T47D (cell line): ENCODE data around the gene GRSF1.

Source experiments
- DNase-seq, 2 experiments: peaks; one replicate each; pipeline versions ENCODE4 v3.0.0 to v3.0.0-alpha.2; 2011 to 2012; ENCODE audit warnings: low read depth in 1 of 2, low spot score in 1 of 2
- JUND ChIP-seq: IDR thresholded peaks from 2 replicates; pipeline ENCODE4 v1.6.1; 2012; ENCODE audit warnings: low read depth
- in situ Hi-C: cut with HindIII; loops from 2 replicates; pipeline ENCODE4 v1.10.0; 2016; ENCODE audit warnings: low sequenced_read_pairs, low pct_unique_long_range_greater_than_20kb

Gene GRSF1, protein sequence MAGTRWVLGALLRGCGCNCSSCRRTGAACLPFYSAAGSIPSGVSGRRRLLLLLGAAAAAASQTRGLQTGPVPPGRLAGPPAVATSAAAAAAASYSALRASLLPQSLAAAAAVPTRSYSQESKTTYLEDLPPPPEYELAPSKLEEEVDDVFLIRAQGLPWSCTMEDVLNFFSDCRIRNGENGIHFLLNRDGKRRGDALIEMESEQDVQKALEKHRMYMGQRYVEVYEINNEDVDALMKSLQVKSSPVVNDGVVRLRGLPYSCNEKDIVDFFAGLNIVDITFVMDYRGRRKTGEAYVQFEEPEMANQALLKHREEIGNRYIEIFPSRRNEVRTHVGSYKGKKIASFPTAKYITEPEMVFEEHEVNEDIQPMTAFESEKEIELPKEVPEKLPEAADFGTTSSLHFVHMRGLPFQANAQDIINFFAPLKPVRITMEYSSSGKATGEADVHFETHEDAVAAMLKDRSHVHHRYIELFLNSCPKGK

GRCh38 chr4:70839589-70840093 lies at the start of gene GRSF1:
GRSF1 (minus strand) TSS chr4:70839890; CDS start chr4:70839827, 63 bp downstream.
- no peak for TF ChIP-seq JUND

DNA sequence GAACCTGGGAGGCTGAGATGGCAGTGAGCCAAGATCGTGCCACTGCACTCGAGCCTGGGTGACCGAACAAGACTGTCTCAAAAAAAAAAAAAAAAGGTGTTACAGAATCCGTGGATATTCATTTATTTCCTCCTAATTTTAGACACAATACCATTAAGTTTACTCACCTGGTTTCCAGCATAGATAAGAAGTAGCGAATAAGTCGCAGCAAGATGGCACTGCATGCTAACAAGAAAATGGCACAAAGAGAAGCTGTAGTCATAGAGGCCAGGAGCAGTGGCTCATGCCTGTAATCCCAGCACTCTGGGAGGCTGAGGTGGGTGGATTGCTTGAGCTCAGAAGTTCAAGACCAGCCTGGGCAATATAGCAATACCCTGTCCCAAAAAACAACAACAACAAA lies 45.5 kb upstream of the GRSF1 start:
- no peak for DNase-seq
- in situ Hi-C loops = no loop called here
- TF ChIP-seq JUND = no peak

More at GRCh38 chr4:70839589-70840093, at the start of gene GRSF1:
- peak; percentile 71 to 93 for DNase-seq
- in situ Hi-C loops = no loop called here

GRCh38 chr4:70880739-70881138 lies 41.0 kb upstream of the GRSF1 start:
- no peak for TF ChIP-seq JUND
- in situ Hi-C loops = no loop called here
- DNase-seq = no peak

- TF ChIP-seq JUND = no peak
- in situ Hi-C loops = no loop called here
- no peak for DNase-seq
Measured at GRCh38 chr4:70877556-70877955, 37.9 kb upstream of the GRSF1 start.

GRCh38 chr4:70874268-70875156 lies 34.8 kb upstream of the GRSF1 start:
- in situ Hi-C loops = no loop called here
- no peak for DNase-seq
- no peak for TF ChIP-seq JUND

- no peak for DNase-seq
- in situ Hi-C loops = no loop called here
- no peak for TF ChIP-seq JUND
Measured at GRCh38 chr4:70873216-70873615, 33.5 kb upstream of the GRSF1 start.

- TF ChIP-seq JUND = no peak
- in situ Hi-C loops = no loop called here
- DNase-seq = no peak
Measured at GRCh38 chr4:70868778-70869177, 29.1 kb upstream of the GRSF1 start.

- TF ChIP-seq JUND = no peak
- DNase-seq = no peak
- in situ Hi-C loops = no loop called here
Measured at GRCh38 chr4:70863099-70863790, 23.6 kb upstream of the GRSF1 start.

DNA sequence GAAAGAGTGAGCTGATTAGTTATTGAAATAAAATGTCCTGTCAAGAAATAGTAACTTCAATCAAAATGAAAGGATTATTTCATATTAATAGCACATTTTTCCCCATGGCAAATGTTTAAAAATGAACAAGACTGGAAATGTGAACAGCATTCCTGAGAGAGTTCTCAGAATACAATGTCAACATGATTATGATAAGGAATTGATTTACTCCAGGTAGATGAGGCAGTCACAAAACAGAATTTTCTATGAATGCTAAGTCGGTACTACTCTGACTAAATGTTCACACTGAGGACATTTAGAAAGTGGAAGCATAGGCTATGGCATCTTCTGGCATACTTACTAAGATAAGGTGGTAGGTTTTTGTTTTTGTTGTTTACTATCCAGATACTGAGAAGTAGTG lies 19.4 kb upstream of the GRSF1 start:
- DNase-seq = no peak
- no peak for TF ChIP-seq JUND
- in situ Hi-C loops = no loop called here

DNA sequence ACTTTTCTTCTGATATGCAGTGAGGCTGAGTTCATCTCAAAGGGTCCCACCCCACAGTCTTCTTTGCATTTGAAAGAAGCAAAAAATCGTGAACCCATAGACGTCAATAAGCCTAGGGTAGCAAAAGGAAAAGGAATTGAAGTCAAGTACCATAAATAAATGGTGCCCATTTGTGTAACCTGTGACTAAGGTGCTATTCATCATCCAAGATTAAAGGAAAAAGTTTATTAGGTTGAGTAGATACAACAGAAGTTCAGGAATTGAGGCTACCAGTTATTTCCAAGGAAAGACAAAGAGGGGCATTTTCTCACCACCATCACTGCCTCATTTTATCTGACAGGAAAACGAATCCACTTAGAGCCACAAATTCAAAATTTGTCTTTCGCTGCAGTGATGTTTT lies 18.8 kb upstream of the GRSF1 start:
- DNase-seq = no peak
- TF ChIP-seq JUND = no peak
- in situ Hi-C loops = no loop called here

DNA sequence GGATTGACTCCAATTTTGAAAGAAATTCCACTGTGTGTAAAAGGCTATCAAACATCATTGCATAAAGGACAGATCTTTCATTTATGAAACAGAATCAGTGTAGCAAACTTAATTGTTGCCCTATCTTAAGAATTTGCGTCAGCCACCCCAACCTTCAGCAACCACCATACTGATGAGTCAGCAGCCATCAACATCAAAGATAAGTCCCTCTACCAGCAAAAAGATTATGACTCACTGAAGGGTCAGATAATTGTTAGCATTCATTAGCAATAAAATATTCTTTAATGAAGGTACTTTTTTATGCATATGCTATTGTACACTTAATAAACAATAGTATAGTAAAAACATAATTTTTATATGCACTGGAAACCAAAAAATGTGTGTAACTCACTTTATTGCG lies 15.8 kb upstream of the GRSF1 start:
- TF ChIP-seq JUND = no peak
- in situ Hi-C loops = no loop called here
- DNase-seq = no peak

GRCh38 chr4:70849291-70849690 lies 9.6 kb upstream of the GRSF1 start:
- no peak for TF ChIP-seq JUND
- in situ Hi-C loops = no loop called here
- DNase-seq = no peak
